B cell (primary cell): ENCODE measurements around the gene TOMM5. TPM values are rescaled to one million over a fixed set of nuclear protein-coding genes. Genes with fewer than 3 reads are reported as not detected.

Experiments used
- ATAC-seq: fragments of 200-7000 bp; cut with Tn5 transposase; one replicate; pipeline ENCODE4 v1.10.0; 2021; ENCODE audit warnings: low read depth, mild to moderate bottlenecking, moderate number of reproducible peaks, moderate library complexity
- CTCF ChIA-PET: fragments of 350-600 bp; sonication (Branson Sonifier 250); formaldehyde crosslinking; loops from one replicate; lab custom pipeline; 2021; ENCODE audit warnings: antibody characterized with exemption, inconsistent platforms; lab: Charles Lee
- POLR2A ChIA-PET: fragments of 350-600 bp; sonication (Branson Sonifier 250); formaldehyde crosslinking; loops from one replicate; lab custom pipeline; 2021; ENCODE audit warnings: antibody characterized with exemption; lab: Charles Lee
- DNase-seq: peaks from one replicate; pipeline ENCODE4 v3.0.0; 2013
- H2AFZ ChIP-seq: 2 replicates; pipeline ENCODE4 v1.6.1; 2012; ENCODE audit warnings: mild to moderate bottlenecking, low read depth, low read length; ENCODE audit not compliant: insufficient read depth, poor library complexity, severe bottlenecking
- H3K27ac ChIP-seq, 2 donors: 1 replicate in 1 of 2; 2 replicates in 1 of 2; pipeline ENCODE4 v1.5.1; 2012 to 2013; ENCODE audit warnings: low read length in 2 of 2, mild to moderate bottlenecking in 2 of 2, moderate library complexity in 1 of 2
- H3K27me3 ChIP-seq, 4 experiments: fragments of 200-600 bp in 1 of 4; sonication (generic) in 1 of 4; replicated peaks in 1 of 4; 1 replicate in 2 of 4; 2 replicates in 2 of 4; pipeline versions ENCODE4 v1.6.1 to v1.7.0; 2013 to 2016; ENCODE audit warnings: low read length in 3 of 4, mild to moderate bottlenecking in 2 of 4, mixed read lengths in 1 of 4, moderate library complexity in 1 of 4; ENCODE audit not compliant: insufficient read depth in 4 of 4, control insufficient read depth in 3 of 4; ENCODE audit errors: control extremely low read depth in 1 of 4
- H3K36me3 ChIP-seq, 2 experiments: replicated peaks in 1 of 2; 1 replicate in 1 of 2; 2 replicates in 1 of 2; pipeline versions ENCODE4 v1.6.1 to v1.7.1; 2013; ENCODE audit warnings: low read length in 1 of 2; ENCODE audit not compliant: insufficient read depth in 2 of 2, control insufficient read depth in 1 of 2; ENCODE audit errors: control extremely low read depth in 1 of 2, extremely low read depth in 1 of 2
- H3K4me1 ChIP-seq, 2 donors: fragments of 200-600 bp in 1 of 2; sonication (generic) in 1 of 2; 1 replicate in 1 of 2; 2 replicates in 1 of 2; pipeline versions ENCODE4 v1.5.1 to v1.6.1; 2013 to 2017; ENCODE audit warnings: low read length in 2 of 2; ENCODE audit not compliant: control insufficient read depth in 2 of 2, insufficient read depth in 2 of 2
- H3K4me2 ChIP-seq: replicated peaks from 2 replicates; pipeline ENCODE3; 2012; ENCODE audit warnings: mild to moderate bottlenecking, low read depth, low read length; ENCODE audit not compliant: poor library complexity, severe bottlenecking
- H3K4me3 ChIP-seq, 5 experiments: fragments of 200-600 bp in 1 of 5; sonication (generic) in 1 of 5; 1 replicate in 3 of 5; 2 replicates in 2 of 5; pipeline versions ENCODE4 v1.5.1 to v1.7.0; 2011 to 2016; ENCODE audit warnings: low read length in 4 of 5, mild to moderate bottlenecking in 4 of 5, low read depth in 2 of 5, control low read depth in 1 of 5, moderate library complexity in 1 of 5; ENCODE audit not compliant: insufficient read depth in 1 of 5; ENCODE audit errors: control extremely low read depth in 1 of 5, extremely low read depth in 1 of 5
- H3K79me2 ChIP-seq: fragments of 200-600 bp; sonication (generic); one replicate; pipeline ENCODE4 v1.6.0; 2016; ENCODE audit warnings: low read length; ENCODE audit not compliant: control insufficient read depth, insufficient read depth
- H3K9ac ChIP-seq: fragments of 200-600 bp; sonication (generic); 2 replicates; pipeline ENCODE4 v1.6.1; 2017; ENCODE audit warnings: mild to moderate bottlenecking, low read length, moderate library complexity
- H3K9me3 ChIP-seq, 3 donors: one replicate each; pipeline versions ENCODE4 v1.6.1 to v1.7.1; 2013; ENCODE audit warnings: low read length in 2 of 3; ENCODE audit not compliant: control insufficient read depth in 2 of 3, insufficient read depth in 1 of 3; ENCODE audit errors: control extremely low read depth in 1 of 3
- H4K20me1 ChIP-seq: 2 replicates; pipeline ENCODE4 v1.6.0; 2012; ENCODE audit warnings: mild to moderate bottlenecking, low read length; ENCODE audit not compliant: insufficient read depth, control insufficient read depth, poor library complexity, severe bottlenecking
- H3K27ac Mint-ChIP-seq: one replicate; pipeline ENCODE4 v1.8.0; 2021; ENCODE audit warnings: mixed read lengths
- H3K27me3 Mint-ChIP-seq: one replicate; pipeline ENCODE4 v1.8.0; 2021; ENCODE audit warnings: mixed read lengths
- H3K4me1 Mint-ChIP-seq: one replicate; pipeline ENCODE4 v1.8.0; 2021; ENCODE audit warnings: mixed read lengths
- H3K4me3 Mint-ChIP-seq: one replicate; pipeline ENCODE4 v1.8.0; 2021; ENCODE audit warnings: mixed read lengths
- H3K9me3 Mint-ChIP-seq: one replicate; pipeline ENCODE4 v1.8.0; 2022; ENCODE audit warnings: mixed read lengths; ENCODE audit not compliant: insufficient read depth
- CTCF ChIP-seq: fragments of 200-600 bp; IDR thresholded peaks from one replicate; pipeline ENCODE4 v1.8.0; 2022; ENCODE audit warnings: antibody characterized with exemption, mild to moderate bottlenecking
- EZH2 ChIP-seq: IDR thresholded peaks from 2 replicates; pipeline ENCODE4 v1.6.1; 2012; ENCODE audit warnings: borderline replicate concordance, low read depth, mild to moderate bottlenecking, moderate library complexity, low read length; ENCODE audit not compliant: insufficient read depth, poor library complexity, severe bottlenecking
- WGBS: methylation state at CpG from one replicate; pipeline ENCODE4 v1.1.5; 2013; ENCODE audit warnings: missing lambda C conversion rate; ENCODE audit not compliant: insufficient coverage; 5-methylcytosine and 5-hydroxymethylcytosine counted together
- intact Hi-C: fragments of 100-400 bp; cut with micrococcal nuclease; formaldehyde crosslinking; loops from one replicate; pipeline ENCODE4 v1.10.0; 2022
- polyA plus RNA-seq: library from polyadenylated mRNA; depleted of rRNA; stranded (reverse); fragments of >200 nt; gene quantifications from 2 replicates; pipeline ENCODE4 v1.2.3, GENCODE V29; 2012
- total RNA-seq, 2 donors: library from RNA; stranded (reverse); fragments of 120-200 nt in 1 of 2; gene quantifications; 1 replicate in 1 of 2; 2 replicates in 1 of 2; pipeline versions ENCODE4 v1.2.3 to v1.2.4, GENCODE V29; 2013 to 2022

TOMM5 gene
- total and polyA plus RNA-seq, 2 donors (not counting 1 experiment from before 2014, with no cell fraction given): 33.9 to 44.4 TPM

GRCh38 chr9:37587521-37587920 is 4.9 kb downstream of the TOMM5 start:
- H3K27ac Mint-ChIP-seq: no peak overlapping the region
- H3K4me1 Mint-ChIP-seq: peaks cover 39% of the 10 kb centered on the region
- peaks cover 7 to 52% of the 10 kb centered on the region in 2 experiments for H3K36me3 ChIP-seq

More at GRCh38 chr9:37587521-37587920, 4.9 kb downstream of the TOMM5 start:
- Mint-ChIP-seq H3K27me3 (no peaks in the 10 kb centered on the region), H3K4me3 (no peak overlapping the region), H3K9me3 (no peaks in the 10 kb centered on the region)
- ChIA-PET CTCF (no interaction called here), POLR2A (no interaction called here)
- Histone ChIP-seq H3K4me3 (no peak overlapping the region), H3K4me1 (peaks cover 13 to 21% of the 10 kb centered on the region in 2 donors), H3K9me3 (no peaks in the 10 kb centered on the region), H3K27me3 (no peaks in the 10 kb centered on the region), H3K79me2 (peaks cover 30% of the 10 kb centered on the region), H3K4me2 (no peak overlapping the region), H2AFZ (no peak overlapping the region), H4K20me1 (peaks cover 9% of the 10 kb centered on the region), H3K27ac (no peak overlapping the region), H3K9ac (no peak overlapping the region)
- no peak for TF ChIP-seq CTCF
- no peak for TF ChIP-seq EZH2
- ATAC-seq (no peak), DNase-seq (no peak)
- no CpG with 5 or more reads among the region's 4 CpGs for WGBS
- intact Hi-C loops: no loop called here
